Astrocyte (in vitro differentiated cells and primary cell): ENCODE measurements around the gene SCGB1D1.

Experiments
- CTCF ChIP-seq: IDR thresholded peaks from 2 replicates; pipeline ENCODE4 v1.5.1; 2011; ENCODE audit warnings: low read depth, mild to moderate bottlenecking, inconsistent platforms, low read length, moderate library complexity; ENCODE audit not compliant: insufficient read depth
- EZH2 ChIP-seq: IDR thresholded peaks from 2 replicates; pipeline ENCODE4 v1.6.1; 2012; ENCODE audit warnings: mild to moderate bottlenecking, low read length, inconsistent platforms; ENCODE audit not compliant: insufficient read depth

GRCh38 chr11:62169448-62169847 lies 20.6 kb upstream of the SCGB1D1 start:
- TF ChIP-seq CTCF (no peak), EZH2 (no peak)
